ENCODE measurements around the gene TEKT3.

The TEKT3 gene

DNA sequence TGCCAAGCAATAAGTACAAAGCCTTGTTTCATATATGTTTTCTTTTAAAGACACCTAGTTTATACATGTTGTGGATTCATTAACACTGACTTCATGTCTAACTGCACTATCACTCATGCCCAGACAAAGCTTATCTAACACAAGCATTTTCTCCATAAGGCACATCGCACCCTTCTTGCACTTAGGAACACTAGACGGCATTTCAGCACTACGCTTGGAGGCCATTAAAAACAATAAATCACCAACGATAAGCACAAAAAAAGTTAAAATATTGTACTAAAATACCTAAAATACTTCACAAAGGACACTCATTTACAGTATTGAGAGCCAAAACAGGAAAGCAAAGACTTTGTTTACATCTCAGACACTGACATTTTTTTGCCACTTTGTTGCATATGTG, 39.0 kb upstream of the TEKT3 start:
- TF ChIP-seq, protein P1, sequence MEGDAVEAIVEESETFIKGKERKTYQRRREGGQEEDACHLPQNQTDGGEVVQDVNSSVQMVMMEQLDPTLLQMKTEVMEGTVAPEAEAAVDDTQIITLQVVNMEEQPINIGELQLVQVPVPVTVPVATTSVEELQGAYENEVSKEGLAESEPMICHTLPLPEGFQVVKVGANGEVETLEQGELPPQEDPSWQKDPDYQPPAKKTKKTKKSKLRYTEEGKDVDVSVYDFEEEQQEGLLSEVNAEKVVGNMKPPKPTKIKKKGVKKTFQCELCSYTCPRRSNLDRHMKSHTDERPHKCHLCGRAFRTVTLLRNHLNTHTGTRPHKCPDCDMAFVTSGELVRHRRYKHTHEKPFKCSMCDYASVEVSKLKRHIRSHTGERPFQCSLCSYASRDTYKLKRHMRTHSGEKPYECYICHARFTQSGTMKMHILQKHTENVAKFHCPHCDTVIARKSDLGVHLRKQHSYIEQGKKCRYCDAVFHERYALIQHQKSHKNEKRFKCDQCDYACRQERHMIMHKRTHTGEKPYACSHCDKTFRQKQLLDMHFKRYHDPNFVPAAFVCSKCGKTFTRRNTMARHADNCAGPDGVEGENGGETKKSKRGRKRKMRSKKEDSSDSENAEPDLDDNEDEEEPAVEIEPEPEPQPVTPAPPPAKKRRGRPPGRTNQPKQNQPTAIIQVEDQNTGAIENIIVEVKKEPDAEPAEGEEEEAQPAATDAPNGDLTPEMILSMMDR (IDR thresholded peaks at IDR 0.05; ENCODE audit: extremely low read depth, missing control alignments), result no peak

DNA sequence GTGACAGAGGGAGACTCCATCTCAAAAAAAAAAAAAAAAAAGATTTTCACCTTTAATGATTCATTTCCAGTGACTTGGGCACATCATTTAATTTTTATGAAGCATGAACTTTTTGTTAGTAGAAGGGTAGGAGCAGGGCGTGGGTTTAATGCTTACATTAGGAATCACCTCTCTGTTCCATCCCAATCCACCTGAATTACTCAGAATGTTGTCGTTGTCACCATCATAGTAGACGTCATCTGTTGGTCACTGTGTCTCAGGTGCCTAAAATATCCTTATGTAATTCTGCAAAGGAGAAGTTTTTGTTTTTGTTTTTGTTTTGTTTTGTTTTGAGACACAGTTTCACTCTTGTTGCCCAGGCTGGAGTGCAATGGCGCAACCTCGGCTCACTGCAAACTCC, 38.3 kb upstream of the TEKT3 start:
- no peak for DNase-seq (ENCODE audit: low spot score)
- TF ChIP-seq, protein P1 (IDR thresholded peaks at IDR 0.05; ENCODE audit: extremely low read depth, missing control alignments), result no peak

More for the DNA sequence above, 39.0 kb upstream of the TEKT3 start:
- DNase-seq (ENCODE audit: low spot score), result no peak

DNA sequence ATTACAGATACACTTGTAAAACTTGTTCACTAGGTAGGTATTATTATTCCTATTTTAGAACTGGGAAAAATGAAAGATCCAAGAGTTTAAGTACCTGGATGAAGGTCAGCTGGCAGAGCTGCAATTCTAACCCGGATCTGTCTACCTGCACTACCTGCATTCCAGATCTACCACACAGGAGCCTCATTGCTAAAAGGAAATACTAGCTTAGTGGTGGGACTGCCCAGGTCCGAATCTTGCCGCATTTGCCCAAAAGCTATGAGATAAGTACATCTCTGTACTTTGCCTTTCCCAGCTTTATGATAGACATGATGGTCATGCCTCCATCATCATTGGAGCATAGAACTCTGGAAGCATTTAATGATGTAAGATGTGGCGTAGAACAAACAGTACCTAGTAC, 36.8 kb upstream of the TEKT3 start:
- DNase-seq (ENCODE audit: low spot score), result no peak
- TF ChIP-seq, protein P1 (IDR thresholded peaks at IDR 0.05; ENCODE audit: extremely low read depth, missing control alignments), result no peak

DNA sequence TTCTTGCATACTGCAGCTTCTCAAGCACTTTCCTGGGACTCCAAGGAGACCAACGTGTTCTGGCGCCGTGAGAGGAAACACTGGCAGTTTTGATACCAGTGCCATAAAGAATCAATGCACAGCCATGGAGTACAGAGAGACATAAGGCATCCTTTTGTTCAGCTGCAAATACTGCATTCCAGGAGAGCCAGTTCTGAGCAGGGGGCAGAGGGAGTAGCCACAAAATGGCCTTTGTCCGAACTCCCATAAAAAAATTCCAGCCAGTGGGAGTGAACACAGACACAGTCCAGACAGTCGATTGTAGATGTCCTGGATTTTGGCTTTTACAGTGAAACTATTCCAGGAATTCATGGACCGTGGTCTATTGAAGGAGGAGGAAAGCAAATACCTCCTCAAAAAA, 36.2 kb upstream of the TEKT3 start:
- DNase-seq (ENCODE audit: low spot score), result no peak
- TF ChIP-seq, protein P1 (IDR thresholded peaks at IDR 0.05; ENCODE audit: extremely low read depth, missing control alignments), result no peak

DNA sequence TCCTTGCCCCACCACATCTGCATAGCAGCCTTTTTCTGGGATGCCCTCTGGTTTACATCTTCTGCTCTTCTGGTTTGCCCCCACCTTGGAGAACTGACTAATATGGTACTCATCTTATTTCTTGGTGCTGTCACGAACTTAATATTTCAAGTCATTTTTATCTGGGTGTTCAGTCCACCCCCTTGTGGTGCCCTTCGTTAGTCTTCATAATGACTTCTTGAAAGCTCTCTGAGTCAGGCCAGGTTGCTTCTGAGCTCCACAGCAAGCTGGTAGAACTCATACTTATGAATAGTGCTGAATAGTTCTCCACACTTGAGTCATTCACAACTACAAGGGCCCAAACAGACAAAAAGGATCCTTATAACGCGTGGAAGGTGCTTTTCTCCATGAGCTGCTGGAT, 35.8 kb upstream of the TEKT3 start:
- TF ChIP-seq, protein P1 (IDR thresholded peaks at IDR 0.05; ENCODE audit: extremely low read depth, missing control alignments), result no peak
- DNase-seq (ENCODE audit: low spot score), result no peak

DNA sequence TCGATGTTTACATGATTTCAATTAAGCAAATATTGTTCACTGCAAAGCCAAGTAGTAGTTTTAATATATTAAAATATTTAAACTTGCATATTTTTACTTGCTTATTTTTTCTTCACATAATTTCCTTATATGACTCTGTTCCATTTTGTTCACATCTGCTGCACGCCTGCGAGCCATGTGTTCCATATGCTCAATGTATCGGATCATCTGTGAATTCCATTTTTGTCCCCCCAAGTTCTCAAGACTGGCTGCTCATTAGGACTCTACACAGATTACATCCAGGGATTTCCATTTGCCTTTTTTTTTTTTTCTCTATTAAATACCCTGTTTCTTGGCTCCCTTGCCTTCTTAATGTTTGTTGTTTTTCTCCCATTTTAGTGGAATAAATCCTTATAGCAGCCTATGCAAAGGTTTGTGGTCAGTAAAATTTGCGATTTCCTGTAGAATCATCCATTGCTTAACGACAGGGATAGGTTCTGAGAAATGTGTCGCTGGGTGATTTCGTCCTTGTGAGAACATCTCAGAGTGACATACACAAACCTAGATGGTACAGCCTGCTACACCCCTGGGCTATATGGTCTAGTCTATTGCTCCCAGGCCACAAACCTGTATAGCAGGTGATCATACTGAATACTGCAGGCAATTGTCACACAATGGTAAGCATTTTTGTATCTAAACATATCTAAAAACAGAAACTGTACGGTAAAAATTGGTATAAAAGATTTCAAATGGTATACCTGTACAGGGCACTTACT, 30.2 kb upstream of the TEKT3 start:
- DNase-seq (ENCODE audit: low spot score), result no peak
- TF ChIP-seq, protein P1 (IDR thresholded peaks at IDR 0.05; ENCODE audit: extremely low read depth, missing control alignments), result no peak

DNA sequence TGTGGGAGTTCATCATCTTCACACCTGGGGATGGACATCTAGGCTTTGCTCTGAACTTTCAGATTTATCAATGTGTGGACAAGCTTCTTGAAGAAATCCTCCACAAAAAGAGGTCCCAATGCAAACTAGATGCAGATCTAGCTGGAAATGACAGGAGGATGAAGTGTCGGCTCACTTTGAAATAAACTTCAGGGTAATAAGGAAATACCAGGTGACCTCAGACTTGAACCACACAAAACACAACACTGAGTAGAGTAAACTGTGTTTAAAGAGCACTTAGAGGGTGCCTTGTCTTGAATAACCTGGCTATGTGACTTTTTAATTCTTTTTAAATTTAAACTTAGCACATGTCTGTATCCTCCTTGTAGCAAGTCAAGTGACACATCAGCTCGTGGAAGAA, 27.2 kb upstream of the TEKT3 start:
- no peak for DNase-seq (ENCODE audit: low spot score)
- TF ChIP-seq, protein P1 (IDR thresholded peaks at IDR 0.05; ENCODE audit: extremely low read depth, missing control alignments), result no peak

Data from GM20000 (cell line).